ENCODE results near the gene ACBD7.

ACBD7 gene

DNA sequence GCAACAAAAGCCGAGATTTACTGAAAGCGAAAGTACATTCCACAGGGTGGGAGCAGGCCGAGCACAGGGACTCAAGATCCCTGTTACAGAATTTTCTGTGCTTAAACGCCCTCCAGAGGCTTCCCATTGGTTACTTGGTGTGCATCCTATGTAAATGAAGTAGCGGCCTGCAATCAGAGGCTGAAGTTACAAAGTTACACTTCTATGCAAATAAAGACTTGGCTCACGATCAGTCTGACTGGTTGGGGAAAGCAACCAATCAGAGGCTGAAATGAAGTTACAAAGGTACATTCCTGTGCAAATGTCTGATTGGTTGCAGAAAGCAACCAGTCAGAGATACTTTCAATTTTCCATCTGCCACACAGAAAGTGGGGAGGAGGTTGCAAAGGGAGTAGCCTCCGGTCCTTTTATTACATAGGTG lies 4.1 kb downstream of the ACBD7 start:
- DNase-seq = no peak

DNA sequence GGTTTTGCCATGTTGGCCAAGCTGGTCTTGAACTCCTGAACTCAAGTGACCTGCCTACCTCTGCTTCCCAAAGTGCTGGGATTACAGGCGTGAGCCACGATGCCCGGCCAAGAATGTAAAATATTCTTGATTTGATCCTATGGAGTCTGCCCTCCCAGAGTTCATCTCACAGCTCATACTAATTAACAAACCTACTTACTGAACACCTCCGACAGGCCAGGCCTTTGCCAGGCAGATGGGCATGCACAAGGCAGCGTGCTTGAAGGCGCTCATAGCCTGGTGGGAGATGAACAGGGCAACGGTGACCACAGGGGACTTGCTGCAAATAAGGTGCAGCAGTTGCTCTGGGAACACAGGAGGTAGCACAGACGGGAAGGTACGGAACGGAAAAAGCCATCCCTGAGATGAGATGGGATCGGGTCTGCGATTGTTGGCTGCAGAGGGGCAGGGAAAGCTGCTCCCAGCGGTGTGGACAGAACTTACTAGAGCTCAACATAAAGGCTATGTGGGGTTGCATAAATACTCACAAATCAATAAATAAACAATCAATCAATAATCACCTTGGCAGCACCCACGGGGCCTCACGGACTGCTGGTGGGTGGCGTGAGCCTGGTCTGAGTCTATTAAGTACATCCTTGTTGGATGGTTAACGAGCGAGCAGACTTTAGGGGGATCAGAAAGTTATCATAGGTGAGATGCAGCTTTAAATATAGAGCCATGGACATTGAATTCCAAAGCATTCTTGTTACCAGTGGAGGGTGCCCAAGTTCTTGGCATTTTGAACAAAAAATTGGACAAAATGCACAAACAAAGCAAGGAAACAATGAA lies 4.7 kb downstream of the ACBD7 start:
- DNase-seq = no peak

- no peak for DNase-seq
Measured at GRCh38 chr10:15075421-15075820, 13.2 kb downstream of the ACBD7 start.

DNA sequence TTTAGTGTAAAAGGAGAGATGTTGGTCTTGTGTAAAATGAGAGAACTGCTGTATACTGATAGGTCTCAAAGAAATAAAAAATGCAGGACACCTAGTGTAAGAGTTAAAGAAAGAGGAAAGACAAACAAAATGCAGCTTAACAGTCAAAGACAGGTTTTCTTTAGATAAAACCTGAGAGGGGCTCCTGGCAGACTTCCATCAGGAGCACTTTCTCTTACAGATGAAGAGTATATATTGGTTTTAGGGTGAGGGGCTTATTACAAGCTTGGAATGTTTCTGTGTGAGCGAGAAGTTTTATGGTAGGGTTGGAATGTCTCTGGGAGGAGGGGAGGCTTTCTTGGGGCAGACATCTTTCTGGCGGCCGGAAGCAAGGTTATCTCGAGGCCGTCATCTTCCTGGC lies 16.2 kb downstream of the ACBD7 start:
- DNase-seq = no peak

GRCh38 chr10:15069230-15069629 lies 19.3 kb downstream of the ACBD7 start:
- DNase-seq = no peak

GRCh38 chr10:15068802-15069201 lies 19.8 kb downstream of the ACBD7 start:
- DNase-seq = no peak

DNA sequence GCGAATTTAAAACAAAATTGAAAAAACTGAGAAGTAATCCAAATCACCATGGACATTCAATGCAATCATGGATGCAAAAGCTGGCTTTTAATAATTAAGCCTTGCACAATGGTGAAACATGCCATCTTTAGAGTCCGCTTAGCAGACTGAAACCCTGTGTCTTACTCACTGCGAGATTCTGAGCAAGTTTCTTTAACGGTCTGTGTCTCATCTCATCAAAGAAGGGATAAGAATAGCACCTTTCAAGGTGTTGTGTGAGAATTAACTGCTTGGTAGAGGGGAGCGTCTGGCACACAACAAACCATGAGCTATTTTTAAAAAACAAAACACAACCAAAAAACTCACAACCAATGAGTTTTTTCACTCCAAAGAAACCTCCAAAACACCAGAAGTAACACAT lies 21.4 kb downstream of the ACBD7 start:
- no peak for DNase-seq

DNA sequence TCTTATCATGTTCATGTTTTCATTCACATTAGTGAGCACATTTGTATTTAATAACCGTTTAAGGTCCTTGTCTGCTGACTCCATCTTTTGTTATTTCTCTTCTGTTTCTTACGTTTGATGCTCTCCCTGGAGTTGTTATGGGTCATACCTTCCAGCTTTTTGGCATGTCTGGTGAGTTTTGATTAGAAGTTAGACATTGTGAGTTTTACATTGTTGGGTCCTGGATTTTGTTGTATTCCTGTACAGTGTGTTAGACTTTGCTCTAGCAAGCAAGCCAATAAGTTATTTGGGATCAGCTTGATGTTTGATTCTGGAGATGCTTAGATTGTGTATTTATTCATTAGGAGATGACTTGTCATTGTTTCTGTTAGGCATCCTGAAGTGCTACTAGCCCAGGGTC lies 27.9 kb downstream of the ACBD7 start:
- no peak for DNase-seq

DNA sequence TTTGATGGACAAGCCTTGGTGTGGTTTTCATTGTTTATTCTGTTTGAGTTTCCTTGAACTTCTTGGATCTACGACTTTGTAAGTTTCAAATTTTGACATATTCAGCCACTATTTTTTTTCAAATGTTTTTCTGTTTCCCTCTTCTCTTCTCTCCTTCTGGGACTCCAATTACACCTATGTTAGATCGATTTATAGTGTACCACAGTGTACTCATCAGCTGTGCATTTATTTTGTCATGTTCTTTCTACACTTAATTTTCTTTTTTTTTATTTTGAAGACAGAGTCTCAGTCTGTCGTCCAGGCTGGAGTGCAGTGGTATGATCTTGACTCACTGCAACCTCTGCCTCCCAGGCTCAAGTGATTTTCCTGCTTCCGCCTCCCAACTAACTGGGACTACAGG lies 28.7 kb downstream of the ACBD7 start:
- no peak for DNase-seq

- DNase-seq = no peak
Measured at GRCh38 chr10:15058689-15059088, 29.9 kb downstream of the ACBD7 start.

DNA sequence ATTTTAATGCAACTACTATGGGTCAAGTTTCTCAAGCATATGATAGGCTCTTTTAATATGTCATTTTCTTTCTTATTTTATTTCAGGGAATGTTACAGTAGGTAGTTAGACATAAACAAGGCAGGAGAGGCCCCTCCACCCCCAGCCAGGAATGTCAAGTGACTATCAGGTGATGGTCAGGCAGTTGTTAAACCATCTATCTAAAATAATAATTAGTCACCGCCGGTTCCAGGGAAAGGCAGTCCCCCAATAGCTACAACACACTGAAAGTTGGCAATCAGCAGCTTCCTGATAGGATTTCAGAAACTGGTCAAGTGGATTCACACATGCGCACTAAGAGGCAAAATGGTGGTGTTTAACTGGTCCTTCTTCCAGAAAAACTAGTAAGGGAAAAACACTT lies 35.5 kb downstream of the ACBD7 start:
- DNase-seq = no peak

GRCh38 chr10:15052121-15052520 lies 36.5 kb downstream of the ACBD7 start:
- no peak for DNase-seq

- DNase-seq = no peak
Measured at GRCh38 chr10:15049533-15049932, 39.0 kb downstream of the ACBD7 start.

GRCh38 chr10:15046626-15047025 lies 42.0 kb downstream of the ACBD7 start:
- DNase-seq = peak; percentile 72

DNA sequence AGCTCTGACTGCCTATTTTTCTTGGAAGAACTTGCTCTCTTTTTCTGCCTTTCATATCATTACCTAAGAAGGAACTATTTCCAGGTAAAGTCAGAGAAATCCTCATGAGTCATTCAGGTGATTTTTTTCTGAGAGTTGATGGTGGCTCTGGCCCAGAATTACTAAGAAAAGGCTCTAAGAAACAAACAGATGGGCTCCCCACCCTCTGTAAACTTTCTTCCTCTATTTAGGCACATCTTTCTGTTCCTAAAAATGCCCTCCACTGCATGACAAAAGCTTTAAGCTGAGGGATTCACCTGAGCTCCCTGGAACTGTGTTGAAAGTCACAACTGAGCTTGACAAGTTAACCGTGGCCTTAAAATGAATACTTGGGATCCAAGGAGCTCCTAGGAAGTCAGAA lies 43.2 kb downstream of the ACBD7 start:
- no peak for DNase-seq

DNA sequence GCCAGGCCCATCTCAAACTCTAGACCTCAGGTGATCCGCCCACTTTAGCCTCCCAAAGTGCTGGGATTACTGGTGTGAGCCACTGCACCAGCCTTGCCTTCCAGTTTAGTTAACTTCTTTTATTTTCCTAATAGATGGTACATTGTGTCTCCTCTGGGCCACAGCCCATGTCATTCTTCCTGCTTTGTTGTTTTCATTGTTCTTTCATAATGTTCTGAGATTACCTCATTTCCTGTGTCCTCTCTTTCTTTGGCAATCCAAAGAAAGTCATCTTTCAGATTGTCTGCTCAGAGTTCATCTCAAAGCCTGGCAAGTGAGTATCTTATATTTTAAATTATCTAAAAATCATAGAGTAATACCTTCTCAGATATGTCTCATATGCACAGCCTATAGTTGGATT lies 44.9 kb downstream of the ACBD7 start, which contains the start of gene OLAH:
Gene OLAH (plus strand): TSS at position 270 of the 400 bp plus-strand sequence. CDS start 3,346 bp downstream, outside the sequence.
- no peak for DNase-seq

DNA sequence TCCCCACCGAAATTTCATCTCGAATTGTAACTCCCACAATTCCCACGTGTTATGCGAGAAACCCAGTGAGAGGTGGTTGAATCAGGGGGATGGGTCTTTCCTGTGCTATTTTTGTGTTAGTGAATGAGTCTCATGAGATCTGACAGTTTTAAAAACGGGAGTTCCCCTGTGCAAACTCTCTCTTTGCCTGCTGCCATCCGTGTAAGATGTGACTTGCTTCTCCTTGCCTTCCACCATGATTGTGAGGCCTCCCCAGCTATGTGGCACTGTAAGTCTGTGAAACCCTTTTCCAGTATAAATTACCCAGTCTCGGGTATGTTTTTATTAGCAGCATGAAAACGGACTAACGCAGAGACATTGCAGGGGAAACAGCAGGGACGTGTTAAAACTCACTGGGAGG lies 50.2 kb downstream of the ACBD7 start:
- no peak for DNase-seq

DNA sequence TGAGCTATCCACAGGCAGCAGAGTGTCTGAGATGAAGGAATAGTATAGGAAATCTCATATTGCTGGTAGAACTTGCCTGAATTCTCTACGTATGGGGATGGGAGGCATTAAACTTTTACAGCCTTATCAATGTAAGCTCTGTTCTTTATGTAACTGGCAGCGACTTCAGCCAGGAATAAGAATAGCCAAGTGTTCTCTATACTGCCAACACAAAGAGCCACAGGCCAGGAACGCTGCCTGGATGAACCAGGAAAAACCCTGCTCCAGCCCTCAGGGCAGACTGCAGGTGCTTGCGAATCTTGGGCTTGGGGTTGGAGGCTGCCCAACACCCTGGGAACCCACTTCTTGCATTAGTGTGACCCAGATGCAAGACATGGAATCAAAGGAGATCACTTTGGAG lies 50.9 kb downstream of the ACBD7 start:
- no peak for DNase-seq

- DNase-seq = no peak
Measured at GRCh38 chr10:15035385-15036301, 52.9 kb downstream of the ACBD7 start.

DNA sequence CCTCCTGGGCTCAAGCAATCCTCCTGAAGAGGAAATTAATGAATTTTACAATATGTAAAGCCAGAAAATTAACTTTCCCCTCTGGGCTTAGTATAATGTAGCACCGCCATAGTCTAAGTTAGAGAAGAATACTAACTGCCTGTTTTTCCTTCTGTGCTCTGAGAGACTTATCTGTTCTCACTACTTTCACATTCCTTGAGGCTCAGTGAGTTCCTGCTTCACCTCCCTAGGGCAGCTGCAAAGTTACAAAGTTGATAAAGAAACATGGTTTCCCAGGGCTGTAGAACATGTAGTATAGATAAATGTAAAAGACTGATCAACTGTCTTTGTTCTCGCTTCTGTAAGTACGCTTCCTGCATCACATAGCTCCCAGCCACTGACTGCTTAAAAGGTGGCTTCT lies 60.8 kb downstream of the ACBD7 start:
- no peak for DNase-seq
